NB4 (cell line): ENCODE results near the gene DTNA.
"Not testable (repeated sequence)": the region's sequence is repeated elsewhere in the genome, so short reads cannot be mapped to it uniquely, and the experiment has no call there.

Experiments used
- DNase-seq: peaks from one replicate; pipeline ENCODE4 v3.0.0; 2010; ENCODE audit warnings: low read depth
- H3K4me3 ChIP-seq: one replicate; pipeline ENCODE4 v1.5.1; 2011; ENCODE audit warnings: mild to moderate bottlenecking, low read depth, low read length, moderate library complexity
- CTCF ChIP-seq: IDR thresholded peaks from one replicate; pipeline ENCODE4 v1.5.1; 2012; ENCODE audit warnings: low read depth, low read length
- MAX ChIP-seq: IDR thresholded peaks from 2 replicates; pipeline ENCODE4 v1.6.1; 2011; ENCODE audit warnings: low read depth, low read length
- MYC ChIP-seq: IDR thresholded peaks from 2 replicates; pipeline ENCODE4 v1.6.1; 2011; ENCODE audit warnings: low read depth, low read length
- POLR2A ChIP-seq: IDR thresholded peaks from 2 replicates; pipeline ENCODE4 v1.6.1; 2011; ENCODE audit warnings: mild to moderate bottlenecking; ENCODE audit not compliant: insufficient read length; ENCODE audit errors: extremely low read depth

Gene DTNA

GRCh38 chr18:34911661-34912384 is 201.7 kb downstream of the DTNA start:
- TF ChIP-seq CTCF (no peak), POLR2A (no peak), MYC (no peak), MAX (no peak)
- DNase-seq, result no peak
- H3K4me3 ChIP-seq, result no peak overlapping the region

GRCh38 chr18:34913837-34914661 is 204.0 kb downstream of the DTNA start:
- TF ChIP-seq MAX (no peak), POLR2A (no peak), MYC (no peak), CTCF (no peak)
- no peak overlapping the region for H3K4me3 ChIP-seq
- peak; percentile 16 for DNase-seq

GRCh38 chr18:34915046-34915445 is 204.9 kb downstream of the DTNA start:
- TF ChIP-seq MYC (no peak), CTCF (no peak), POLR2A (no peak), MAX (no peak)
- peak; percentile 4 for DNase-seq
- no peak overlapping the region for H3K4me3 ChIP-seq

GRCh38 chr18:34916539-34916938 is 206.4 kb downstream of the DTNA start:
- H3K4me3 ChIP-seq, DNase-seq: not testable (repeated sequence)

GRCh38 chr18:34918856-34919255 is 208.8 kb downstream of the DTNA start:
- H3K4me3 ChIP-seq, result no peak overlapping the region
- TF ChIP-seq MYC (no peak), POLR2A (no peak), CTCF (no peak), MAX (no peak)
- no peak for DNase-seq

GRCh38 chr18:34921226-34921625 is 211.1 kb downstream of the DTNA start:
- no peak overlapping the region for H3K4me3 ChIP-seq
- TF ChIP-seq MYC, result no peak

GRCh38 chr18:34921811-34922385 is 211.8 kb downstream of the DTNA start:
- no peak for DNase-seq
- no peak for TF ChIP-seq MAX
- no peak overlapping the region for H3K4me3 ChIP-seq

More at GRCh38 chr18:34921226-34921625, 211.1 kb downstream of the DTNA start:
- DNase-seq, result no peak

GRCh38 chr18:34922594-34922993 is 212.5 kb downstream of the DTNA start:
- DNase-seq, H3K4me3 ChIP-seq: not testable (repeated sequence)
